ENCODE results near the gene CDK18.

Gene CDK18

GRCh38 chr1:205570173-205570501 lies 65.7 kb downstream of the CDK18 start:
- no peak for TF ChIP-seq CTCF (IDR thresholded peaks at IDR 0.05; ENCODE audit: insufficient read depth, low read length)
- no peak for TF ChIP-seq REST (IDR thresholded peaks at IDR 0.05; ENCODE audit: insufficient replicate concordance, low read depth)
- TF ChIP-seq SPI1 (IDR thresholded peaks at IDR 0.05; ENCODE audit: borderline replicate concordance, low read depth): no peak
- no peak for TF ChIP-seq POLR2AphosphoS5 (IDR thresholded peaks at IDR 0.05; ENCODE audit: low read depth)
- no peak for TF ChIP-seq GABPA (IDR thresholded peaks at IDR 0.05; ENCODE audit: low read depth)
- Histone ChIP-seq H3K27me3 (ENCODE audit: insufficient read depth, poor library complexity, severe bottlenecking) (peaks cover 43% of the 10 kb centered on the region), H3K4me3 (replicated peaks; ENCODE audit: insufficient read depth, low read length) (no peak overlapping the region), H3K27ac (replicated peaks) (no peak overlapping the region)
- DNase-seq (ENCODE audit: low read depth in 1 of 2, low spot score in 1 of 2): no peak

- H3K27me3 ChIP-seq (ENCODE audit: insufficient read depth, poor library complexity, severe bottlenecking): peaks cover 41% of the 10 kb centered on the region
- H3K27ac ChIP-seq (replicated peaks): no peak overlapping the region
- TF ChIP-seq SPI1 (IDR thresholded peaks at IDR 0.05; ENCODE audit: borderline replicate concordance, low read depth) (no peak), POLR2AphosphoS5 (IDR thresholded peaks at IDR 0.05; ENCODE audit: low read depth) (no peak), CTCF (IDR thresholded peaks at IDR 0.05; ENCODE audit: insufficient read depth, low read length) (no peak), GABPA (IDR thresholded peaks at IDR 0.05; ENCODE audit: low read depth) (no peak), REST (IDR thresholded peaks at IDR 0.05; ENCODE audit: insufficient replicate concordance, low read depth) (no peak)
- no peak overlapping the region for H3K4me3 ChIP-seq (replicated peaks; ENCODE audit: insufficient read depth, low read length)
- DNase-seq (ENCODE audit: low read depth in 1 of 2, low spot score in 1 of 2): no peak
These were observed 66.5 kb downstream of the CDK18 start for GRCh38 chr1:205570796-205571537.

GRCh38 chr1:205571747-205572146 lies 67.3 kb downstream of the CDK18 start:
- Histone ChIP-seq H3K27me3 (ENCODE audit: insufficient read depth, poor library complexity, severe bottlenecking) (peaks cover 38% of the 10 kb centered on the region), H3K4me3 (replicated peaks; ENCODE audit: insufficient read depth, low read length) (no peak overlapping the region), H3K27ac (replicated peaks) (no peak overlapping the region)
- DNase-seq (ENCODE audit: low read depth in 1 of 2, low spot score in 1 of 2): no peak
- no peak for TF ChIP-seq REST (IDR thresholded peaks at IDR 0.05; ENCODE audit: insufficient replicate concordance, low read depth)
- TF ChIP-seq GABPA (IDR thresholded peaks at IDR 0.05; ENCODE audit: low read depth): no peak
